GM19025 (cell line): ENCODE measurements around the gene RAD51B.

Experiments used
- ATAC-seq: cut with Tn5 transposase; IDR thresholded peaks from one replicate; pipeline ENCODE4 v1.9.1; 2021; ENCODE audit warnings: mild to moderate bottlenecking, low read depth, moderate library complexity; ENCODE audit not compliant: unreplicated experiment

Gene RAD51B

DNA sequence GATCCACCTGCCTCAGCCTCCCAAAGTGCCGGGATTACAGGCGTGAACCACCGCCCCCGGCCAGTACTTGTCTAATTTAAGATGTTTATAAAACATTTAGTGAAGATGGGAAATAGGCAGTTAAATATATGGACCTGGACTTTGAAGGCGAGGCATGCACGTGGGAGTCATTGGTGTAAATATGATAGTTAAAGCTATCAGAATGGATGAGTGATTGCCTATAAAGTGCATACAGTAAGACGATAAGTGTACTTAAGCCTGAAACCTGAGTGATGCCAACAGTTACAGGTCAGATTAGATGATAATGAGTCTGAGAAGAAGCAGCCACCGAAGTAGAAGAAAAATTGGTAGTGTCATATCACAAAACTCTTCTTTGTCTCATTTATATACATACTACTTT, 11.5 kb downstream of the RAD51B start:
- ATAC-seq: no peak

DNA sequence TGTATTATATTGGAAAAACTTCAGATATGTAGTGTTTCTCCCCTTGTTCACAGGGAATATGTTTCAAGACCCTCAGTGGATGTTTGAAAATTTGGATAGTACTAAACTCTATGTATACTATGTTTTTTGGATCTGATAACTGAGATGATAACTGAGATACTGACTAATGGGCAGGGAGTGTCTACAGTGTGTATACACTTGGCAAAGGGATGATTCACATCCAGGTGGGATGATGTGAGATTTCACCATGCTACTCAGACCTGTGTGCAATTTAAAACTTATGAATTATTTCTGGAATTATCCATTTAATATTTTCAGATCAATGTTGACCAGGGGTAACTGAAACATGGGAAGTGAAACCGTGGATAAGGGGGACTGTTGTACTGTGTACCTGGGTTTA, 13.8 kb downstream of the RAD51B start:
- no peak for ATAC-seq

DNA sequence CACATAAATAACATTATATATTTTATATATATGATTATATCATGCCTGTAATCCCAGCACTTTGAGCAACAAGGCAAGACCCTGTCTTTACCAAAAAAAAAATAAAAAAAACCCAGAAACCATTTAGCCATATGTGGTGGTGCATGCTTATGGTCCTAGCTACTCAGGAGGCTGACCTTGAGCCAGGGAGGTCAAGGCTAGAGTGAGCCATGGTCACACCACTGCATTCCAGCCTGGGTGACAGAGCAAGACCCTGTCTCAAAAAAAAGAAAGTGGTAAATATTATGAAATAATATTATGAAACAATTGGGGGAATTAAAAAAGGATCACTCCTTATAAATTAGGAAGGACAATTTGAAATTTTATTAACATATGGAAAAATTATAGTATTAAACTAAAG, 16.0 kb downstream of the RAD51B start:
- ATAC-seq: no peak

DNA sequence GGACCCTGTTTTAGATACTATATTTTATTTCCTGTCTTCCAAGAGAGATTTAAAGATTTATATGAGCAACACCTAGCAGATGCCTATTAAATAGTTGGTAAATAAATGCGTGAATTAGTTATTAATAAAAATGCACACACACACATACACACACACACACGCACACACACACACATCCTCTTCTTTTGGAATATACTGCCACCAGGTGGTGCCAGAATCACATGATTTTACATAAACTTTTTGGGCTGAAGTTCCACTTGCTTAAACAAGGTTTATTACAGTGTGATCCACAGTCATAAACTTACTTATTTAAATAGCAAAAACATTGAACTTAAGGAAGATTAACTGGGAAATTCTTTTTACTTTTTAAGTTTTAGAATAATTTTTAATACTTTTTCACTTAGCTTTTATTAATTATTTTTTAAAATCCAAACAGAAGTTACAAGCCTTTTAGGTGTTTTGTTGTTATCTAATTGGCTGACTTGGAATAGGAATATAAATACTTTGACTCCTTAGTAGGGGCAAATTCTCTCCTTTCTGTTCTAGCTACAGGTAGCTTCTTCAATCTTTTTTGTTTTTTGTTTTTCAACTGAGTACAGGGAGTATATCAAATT, 17.5 kb downstream of the RAD51B start:
- no peak for ATAC-seq

DNA sequence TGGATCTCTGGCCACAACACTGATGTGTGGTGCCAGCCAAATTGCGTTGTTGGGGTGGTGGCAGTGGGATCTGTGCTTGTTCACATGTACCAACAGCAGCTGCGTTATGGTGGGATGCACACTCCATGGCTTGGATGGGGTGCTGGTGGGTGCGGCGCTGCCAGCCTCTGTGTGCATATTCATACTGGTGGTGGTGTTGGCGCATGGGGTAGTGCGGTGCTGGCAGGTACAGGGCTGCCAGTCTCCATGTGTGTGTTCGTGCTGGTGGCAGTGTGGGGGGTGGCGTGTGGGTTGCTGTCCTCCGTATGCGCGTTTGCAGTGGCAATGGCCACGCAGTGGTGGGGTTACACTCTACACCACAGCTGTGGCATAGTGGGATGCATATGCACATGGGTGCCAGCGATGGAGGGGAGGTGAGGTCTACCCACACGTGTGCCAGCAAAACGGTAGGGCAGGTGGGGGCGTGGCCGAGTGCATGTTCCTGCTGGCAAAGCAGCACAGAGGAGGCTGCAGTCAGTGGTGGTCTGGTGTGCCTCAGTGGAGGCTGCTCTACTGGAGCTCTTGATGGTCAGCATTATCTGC, 26.5 kb downstream of the RAD51B start:
- ATAC-seq: no peak

DNA sequence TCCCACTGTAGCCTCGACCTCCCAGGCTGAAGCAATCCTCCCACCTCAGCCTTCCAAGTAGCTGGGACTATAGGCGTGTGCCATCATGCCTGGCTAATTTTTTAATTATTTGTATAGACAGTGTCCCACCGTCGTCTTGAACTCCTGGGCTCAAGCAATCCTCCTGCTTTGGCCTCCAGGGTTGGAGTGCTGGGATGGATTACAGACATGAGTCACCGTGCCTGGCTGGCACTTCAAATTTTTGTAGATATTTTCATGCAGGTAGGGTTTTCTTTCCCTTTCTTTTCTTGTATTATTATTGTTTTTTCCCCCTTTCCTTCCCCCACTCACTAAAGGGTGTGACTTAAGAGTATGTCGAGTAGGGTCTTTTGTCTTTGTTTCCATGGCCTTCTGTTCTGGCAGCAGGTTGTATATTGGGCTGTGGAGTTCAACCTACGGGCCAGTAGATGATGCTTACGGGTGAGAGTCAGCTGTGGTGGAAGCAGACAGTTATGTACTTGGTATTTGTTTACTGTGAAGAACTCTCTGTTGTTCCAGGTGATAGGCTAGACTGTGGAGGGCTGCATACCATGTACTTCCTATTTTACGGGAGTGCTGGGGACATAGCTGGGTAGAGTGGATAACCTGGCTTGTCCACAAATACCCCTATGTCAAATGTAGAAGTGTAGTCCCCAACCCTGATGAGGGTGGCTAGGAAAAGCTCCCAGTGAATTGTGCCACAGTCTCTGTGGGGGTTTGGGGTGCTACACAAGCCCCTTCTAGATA, 30.7 kb downstream of the RAD51B start:
- no peak for ATAC-seq

DNA sequence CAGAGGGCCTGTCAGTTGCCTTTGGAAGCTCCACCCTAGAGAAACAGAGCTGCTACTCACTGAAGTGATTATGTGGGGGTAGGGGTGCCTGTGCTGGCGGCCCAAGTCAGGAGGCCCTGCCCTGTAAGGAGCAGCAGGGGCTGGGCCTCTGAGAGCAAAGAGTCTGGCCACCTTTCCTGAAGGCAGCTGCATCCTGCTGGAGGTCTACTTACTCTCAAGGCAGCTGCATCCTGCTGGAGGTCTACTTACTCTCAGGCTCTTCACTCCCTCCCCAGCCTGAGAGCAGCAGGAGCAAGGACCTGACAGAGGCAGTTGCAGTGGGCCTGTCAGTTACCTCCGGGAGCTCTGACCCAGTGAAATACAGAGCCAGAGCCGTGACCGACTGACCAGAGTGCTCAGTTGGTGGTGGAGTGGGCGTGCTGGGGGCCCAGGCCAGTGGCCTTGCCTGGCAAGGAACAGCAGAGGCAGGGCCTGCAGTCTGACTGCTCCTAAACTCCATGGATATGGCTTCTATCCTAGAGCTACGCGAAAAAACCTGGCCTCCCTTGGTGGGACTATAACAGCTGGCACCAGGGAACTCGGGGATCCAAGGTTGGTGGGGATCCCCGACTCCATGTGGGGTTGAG, 32.3 kb downstream of the RAD51B start:
- no peak for ATAC-seq

DNA sequence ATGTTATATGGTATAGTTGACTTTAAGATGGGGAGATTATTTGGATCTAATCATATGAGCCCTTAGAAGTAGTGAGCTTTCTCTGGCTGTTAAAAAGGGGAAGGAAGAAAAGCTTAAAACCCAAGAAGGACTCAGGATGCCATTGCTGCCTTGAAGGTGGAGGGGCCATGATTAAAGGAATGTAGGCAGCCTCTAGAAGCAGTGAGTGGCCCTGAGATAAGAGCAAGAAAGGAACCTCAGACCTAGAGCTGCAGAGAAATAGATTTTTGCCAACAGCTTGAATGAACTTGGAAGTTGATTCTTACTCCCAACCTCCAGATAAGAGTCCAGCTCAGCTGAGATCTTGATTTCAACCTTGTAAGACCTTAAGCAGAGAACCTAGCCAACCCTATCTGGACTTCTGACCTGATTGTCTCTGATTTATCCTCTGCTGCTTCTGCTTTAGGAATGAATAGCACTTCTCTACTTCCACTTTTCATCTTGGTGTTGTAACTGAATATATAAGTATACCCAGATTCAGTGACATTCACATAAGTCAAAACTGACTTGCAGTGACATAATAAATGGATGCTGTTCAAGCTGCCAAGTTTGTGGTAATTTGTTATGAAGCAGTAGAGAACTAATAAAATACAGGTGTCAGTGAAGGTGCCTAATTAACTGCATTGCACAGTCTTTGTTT, 33.5 kb downstream of the RAD51B start:
- ATAC-seq: no peak

DNA sequence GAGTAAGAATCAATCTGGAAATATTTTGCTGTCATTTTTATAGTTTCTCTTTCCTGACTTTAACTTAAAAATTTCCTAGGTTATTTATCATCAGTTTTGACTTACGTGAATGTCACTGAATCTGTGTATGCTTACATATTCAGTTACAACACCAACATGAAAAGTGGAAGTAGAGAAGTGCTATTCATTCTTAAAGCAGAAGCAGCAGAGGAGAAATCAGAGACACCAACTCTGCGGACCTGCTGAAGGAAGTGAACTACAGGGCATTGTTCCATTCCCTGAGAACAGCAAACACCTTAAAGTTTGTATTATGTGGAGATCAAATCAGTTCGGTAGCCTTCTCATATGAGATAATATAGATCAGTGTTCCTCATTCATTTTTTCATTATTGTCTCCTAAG, 34.1 kb downstream of the RAD51B start:
- ATAC-seq: no peak

DNA sequence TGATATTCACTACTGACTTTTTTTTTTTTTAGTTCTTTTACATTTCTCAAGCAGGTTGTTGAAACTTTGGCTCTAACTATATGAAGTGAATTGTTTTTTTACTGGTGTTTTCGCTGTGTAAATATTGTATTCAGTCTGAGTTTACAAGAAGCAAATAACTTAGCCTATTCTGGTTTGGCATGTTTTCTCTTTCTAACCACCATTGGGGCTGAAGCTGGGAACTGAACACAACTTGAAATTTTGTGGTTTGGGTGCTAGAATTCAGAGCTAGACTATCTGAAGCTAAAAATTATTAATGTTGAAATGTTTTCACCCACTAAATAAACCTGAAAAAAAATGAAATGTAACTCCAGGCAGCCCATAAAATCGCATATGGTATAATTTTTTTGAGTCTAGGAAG, 37.2 kb downstream of the RAD51B start:
- no peak for ATAC-seq

DNA sequence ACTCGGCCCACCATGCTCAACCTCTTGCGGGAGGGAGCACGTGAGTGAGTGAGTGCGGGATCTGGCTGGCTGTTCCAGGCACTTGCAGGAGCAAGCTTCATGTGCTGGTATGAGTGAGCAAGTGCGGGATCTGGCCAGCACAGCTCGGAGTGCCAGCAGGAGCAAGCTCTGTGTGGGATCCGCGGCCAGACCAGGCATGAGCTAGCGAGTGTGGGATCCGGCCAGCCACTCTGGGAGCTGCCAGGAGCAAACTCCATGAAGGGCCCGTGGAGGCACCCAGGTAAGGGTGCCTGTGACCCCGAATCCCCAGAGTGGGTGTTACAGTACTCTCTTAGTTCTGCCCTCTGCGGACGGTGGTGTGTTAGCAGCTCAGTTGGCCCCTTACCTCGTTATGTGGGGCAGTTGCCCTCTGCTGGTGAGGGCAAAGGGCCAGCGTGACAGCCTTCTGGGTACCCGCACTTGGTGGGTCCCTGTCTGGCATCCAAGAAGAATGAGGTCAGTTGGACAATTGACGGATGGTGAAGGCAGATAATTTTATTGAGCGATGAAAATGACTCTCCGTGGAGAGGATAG, 38.3 kb downstream of the RAD51B start:
- no peak for ATAC-seq

DNA sequence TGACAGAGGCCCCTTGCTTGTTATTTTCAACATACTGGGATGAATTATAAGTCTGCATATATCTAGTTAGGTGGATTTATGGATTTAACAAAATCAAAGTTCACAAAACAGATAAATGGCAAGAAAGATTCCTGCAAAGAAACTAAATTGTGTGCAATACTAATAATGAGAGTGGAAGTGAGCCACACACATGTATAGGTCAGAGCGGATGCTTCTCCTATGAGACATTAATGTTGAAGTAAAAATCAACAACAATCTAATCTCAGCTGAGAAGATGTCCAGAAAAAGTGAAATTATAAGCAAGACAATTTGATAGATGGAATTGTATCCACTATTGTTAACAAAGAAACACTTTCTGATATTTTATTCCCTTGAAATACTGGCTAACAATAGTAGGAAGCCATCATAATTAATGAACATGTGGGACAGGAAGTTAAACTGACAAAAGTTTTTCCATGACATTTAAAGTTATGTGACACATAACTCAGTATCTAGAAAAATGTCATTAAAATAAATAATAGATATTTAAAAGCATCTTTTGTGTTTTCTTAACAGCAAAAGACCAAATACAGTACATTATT, 39.7 kb downstream of the RAD51B start:
- no peak for ATAC-seq

DNA sequence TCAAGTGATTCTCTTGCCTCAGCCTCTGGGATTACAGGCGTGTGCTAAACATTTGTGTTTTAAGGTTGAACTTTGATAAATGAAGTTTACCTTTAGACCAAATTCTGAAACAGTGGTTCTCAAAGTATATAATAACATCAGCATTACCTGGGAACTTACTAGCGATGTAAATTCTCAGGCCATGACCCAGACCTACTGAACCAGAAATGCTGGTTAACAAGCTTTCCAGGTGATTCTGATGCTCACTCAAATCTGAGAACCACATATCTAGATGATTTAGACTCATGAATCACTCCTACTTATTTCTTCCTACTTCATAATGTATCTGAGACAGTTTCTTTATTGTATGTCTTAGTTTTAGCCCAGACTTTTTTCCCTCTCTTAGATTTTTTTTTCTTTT, 43.6 kb downstream of the RAD51B start:
- no peak for ATAC-seq

DNA sequence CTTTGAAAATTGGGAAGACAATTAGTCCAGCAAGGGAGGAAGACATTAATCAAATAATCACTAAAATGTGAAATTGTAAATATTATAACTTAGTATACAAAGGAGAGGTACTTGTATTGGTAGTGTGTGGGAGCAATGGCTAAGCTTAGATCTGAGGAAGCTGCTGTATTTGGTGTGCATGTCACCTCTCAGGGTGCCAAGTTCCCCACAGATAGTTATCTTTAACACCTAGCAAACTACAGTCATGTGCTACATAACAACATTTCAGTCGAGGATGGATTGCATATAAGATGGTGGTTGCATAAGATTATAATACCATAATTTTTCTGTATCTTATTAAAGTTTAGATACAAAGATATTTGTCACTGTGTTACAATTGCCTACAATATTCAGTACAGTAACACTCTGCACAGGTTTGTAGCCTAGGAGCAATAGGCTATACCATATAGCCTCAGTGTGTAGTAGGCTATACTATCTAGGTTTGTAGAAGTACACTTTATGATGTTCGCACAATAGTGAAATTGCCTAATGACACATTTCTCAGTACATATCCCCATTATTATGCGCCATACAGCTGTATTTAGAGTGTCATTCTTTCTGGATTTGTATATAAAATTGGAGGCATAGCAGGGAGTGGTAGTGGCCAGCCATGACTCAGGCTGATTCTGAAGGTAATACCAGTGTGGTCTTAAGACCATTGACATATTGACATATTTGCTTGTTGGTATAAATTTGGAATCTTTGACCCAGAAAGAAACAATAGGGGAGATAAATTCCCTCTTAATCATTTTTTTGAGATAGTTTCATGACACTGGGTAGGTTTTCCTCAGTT, 55.8 kb downstream of the RAD51B start:
- no peak for ATAC-seq

DNA sequence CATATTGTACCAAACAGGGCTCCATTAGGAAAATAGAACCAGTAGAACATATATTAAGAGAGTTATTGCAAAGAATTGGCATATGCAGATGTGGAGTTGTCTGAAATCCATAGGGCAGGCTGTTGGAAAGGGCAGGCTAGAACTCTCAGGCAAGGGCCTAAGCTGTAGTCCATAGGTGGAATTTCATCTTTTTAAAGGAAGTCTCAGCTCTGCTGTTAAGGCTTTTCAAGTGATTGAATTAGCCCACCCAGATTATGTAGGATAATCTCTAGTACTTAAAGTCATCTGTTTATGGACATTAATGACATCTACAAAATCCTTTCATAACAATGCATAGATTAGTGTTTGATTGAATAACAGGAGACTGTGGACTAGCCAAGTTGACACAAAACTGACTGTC, 59.4 kb downstream of the RAD51B start:
- no peak for ATAC-seq

DNA sequence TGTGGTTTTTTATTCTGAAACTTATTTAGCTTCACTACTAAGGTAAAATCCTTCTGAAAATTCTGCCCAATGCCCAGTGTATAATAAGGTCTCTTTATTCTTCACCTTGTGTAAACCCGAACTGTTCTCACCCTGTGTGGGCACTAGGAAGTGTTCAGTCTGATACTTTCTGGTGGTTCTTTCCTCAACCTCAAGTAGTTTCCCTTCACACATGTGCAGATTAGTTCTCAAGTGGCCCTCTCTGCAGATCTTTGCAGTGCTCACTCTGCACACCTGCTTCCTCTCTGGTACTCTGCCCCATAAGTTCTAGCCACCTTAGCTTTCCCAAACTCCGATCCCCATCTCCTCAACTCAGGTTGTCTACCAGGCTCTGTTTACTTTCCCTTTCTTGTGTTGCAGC, 61.6 kb downstream of the RAD51B start:
- ATAC-seq: peak; percentile 99

DNA sequence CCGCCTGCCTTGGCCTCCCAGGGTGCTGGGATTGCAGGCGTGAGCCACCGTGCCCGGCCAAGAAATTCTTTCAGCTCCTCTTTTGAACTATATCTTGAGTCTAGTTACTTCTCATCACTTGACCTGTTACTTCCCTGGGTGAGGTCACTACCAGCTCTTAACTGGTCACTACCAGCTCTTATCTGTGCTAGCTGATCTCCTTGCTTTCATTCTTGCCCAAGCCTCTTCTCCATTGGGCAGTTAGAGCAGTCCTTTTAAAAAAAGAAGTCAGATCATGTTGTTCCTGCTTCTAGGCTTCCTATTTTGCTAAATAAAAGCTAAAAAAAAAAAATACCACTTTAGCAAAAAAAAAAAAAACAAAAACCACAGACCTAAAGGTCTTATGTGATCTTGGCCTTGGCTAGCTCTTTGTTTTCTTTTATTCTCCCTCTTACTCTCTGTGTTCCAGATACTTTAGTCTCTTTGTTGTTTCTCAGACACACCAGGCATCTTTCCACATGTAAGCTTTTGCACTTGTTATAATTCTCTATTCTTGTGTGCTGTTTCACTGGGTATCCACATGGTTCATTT, 63.5 kb downstream of the RAD51B start:
- ATAC-seq: no peak

DNA sequence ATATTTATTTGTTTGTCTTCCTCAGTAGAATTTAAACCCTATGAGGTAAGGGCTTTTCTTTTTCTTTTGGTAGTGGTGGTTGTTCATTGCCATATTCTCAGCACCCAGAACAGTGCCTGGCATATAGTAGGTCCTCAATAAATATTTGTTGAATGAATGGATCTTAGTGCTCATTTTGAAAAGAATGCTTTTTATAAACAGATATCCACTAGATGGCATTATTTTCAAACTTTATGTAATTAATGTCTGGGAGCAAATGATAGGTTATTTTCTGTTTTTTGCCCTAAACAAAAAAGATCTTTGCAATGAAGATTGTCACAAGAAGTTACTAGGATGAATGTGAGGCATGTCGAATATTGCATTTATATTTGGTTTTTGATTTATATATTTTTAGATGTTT, 64.1 kb downstream of the RAD51B start:
- ATAC-seq: no peak

DNA sequence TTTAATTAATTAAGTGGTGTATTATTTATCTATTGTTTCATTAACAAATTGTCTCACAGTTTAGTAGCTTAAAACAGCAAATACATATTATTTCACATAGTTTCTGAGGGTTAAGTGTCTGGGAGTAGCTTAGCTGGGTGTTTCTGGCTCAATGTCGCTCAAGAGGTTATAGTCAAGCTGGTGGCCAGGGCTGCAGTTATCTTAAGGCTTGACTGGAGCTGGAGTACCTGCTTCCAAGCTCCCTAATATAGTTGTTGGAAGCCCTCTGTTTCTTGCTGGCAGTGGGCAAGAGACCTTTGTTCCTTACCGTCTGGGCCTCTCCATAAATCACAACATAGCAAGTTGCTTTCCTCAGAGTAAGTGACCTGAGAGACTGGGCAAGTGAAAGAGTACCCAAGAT, 66.6 kb downstream of the RAD51B start:
- no peak for ATAC-seq
